Esophagus squamous epithelium (tissue), 5 donors: ENCODE data around the gene STAMBP. TPM values are rescaled to one million over a fixed set of nuclear protein-coding genes. Genes with fewer than 3 reads are reported as not detected.
A peak's percentile ranks its signal among the peaks of the same experiment; 100 is the strongest.

Experiments used
- DNase-seq: peaks from one replicate; lab custom pipeline; 2025; lab: John Stamatoyannopoulos, UW
- H3K27ac ChIP-seq, 4 donors: fragments of 200-600 bp; sonication (generic); one replicate each; pipeline ENCODE4 v1.5.1; 2016 to 2019; ENCODE audit warnings: mild to moderate bottlenecking in 1 of 4
- H3K27me3 ChIP-seq, 4 donors: fragments of 200-600 bp; sonication (generic); 1 replicate in 3 of 4; 2 replicates in 1 of 4; pipeline versions ENCODE4 v1.5.1 to v1.6.0; 2017 to 2021; ENCODE audit warnings: antibody characterized with exemption in 1 of 4
- H3K36me3 ChIP-seq, 3 donors: fragments of 200-600 bp; sonication (generic); one replicate each; pipeline ENCODE4 v1.5.1; 2016 to 2019
- H3K4me1 ChIP-seq, 3 donors: fragments of 200-600 bp; sonication (generic); one replicate each; pipeline ENCODE4 v1.5.1; 2017 to 2019
- H3K4me3 ChIP-seq, 4 donors: fragments of 200-600 bp; sonication (generic); 1 replicate in 3 of 4; 2 replicates in 1 of 4; pipeline ENCODE4 v1.5.1; 2016 to 2019; ENCODE audit warnings: mild to moderate bottlenecking in 2 of 4, moderate library complexity in 1 of 4
- H3K9me3 ChIP-seq, 3 donors: fragments of 200-600 bp; sonication (generic); one replicate each; pipeline ENCODE4 v1.5.1; 2016 to 2019
- POLR2A ChIP-seq, 4 donors: fragments of 450-650 bp; IDR thresholded peaks; one replicate each; pipeline ENCODE4 v1.6.1; 2017; ENCODE audit warnings: antibody characterized with exemption in 4 of 4, mild to moderate bottlenecking in 4 of 4, moderate library complexity in 3 of 4
- WGBS, 2 donors: methylation state at CpG; one replicate each; pipeline ENCODE4 v1.1.5; 2018; 5-methylcytosine and 5-hydroxymethylcytosine counted together
- intact Hi-C: fragments of 100-400 bp; cut with DNase I; formaldehyde crosslinking; loops from one replicate; pipeline ENCODE4 v1.15.0; 2022
- total RNA-seq, 4 donors: library from RNA; depleted of rRNA; stranded (reverse); fragments of >200 nt; gene quantifications; one replicate each; pipeline ENCODE4 v1.1.0, GENCODE V29; 2016
- TF ChIP-seq, protein P1 (sequence below), 6 experiments: fragments of 450-650 bp in 4 of 6; fragments of 200-600 bp in 2 of 6; sonication (generic) in 2 of 6; IDR thresholded peaks; one replicate each; pipeline ENCODE4 v1.5.1; 2016 to 2019; ENCODE audit warnings: antibody characterized with exemption in 6 of 6, mild to moderate bottlenecking in 4 of 6, moderate library complexity in 4 of 6
- donor health status: DM: yes; HTN: yes; CAD: no.

The STAMBP gene
- total RNA-seq, 4 donors from 2014 or later: 23.5 to 36.8 (median 32.5) TPM

DNA sequence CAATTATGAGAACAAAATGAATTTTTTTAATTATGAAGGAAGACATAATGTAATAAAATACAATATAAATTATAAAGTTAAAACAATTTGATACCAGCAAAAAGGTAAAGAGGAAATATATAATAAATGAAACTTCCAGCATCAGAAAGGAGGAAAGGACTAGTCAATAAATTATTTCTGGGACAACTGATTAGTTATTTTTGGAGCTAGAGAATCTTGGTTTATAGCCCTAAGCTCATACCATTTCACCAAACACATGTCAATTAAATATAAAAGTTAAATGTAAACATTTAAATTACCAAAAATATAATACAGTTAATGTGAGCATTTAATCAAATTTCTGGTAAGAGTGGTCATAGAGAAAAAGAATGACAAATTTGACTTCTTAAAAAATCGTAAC, 76.2 kb downstream of the STAMBP start:
- 63 to 81% methylated on average over 1 of the region's 1 CpG for WGBS, 2 donors
- no peak overlapping the region for H3K4me3 ChIP-seq
- peaks cover 0 to 16% (median 3%) of the 10 kb centered on the region in 3 donors for H3K4me1 ChIP-seq
- intact Hi-C loops: no loop called here
- H3K9me3 ChIP-seq: no peaks in the 10 kb centered on the region
- no peak for DNase-seq
- H3K36me3 ChIP-seq: no peaks in the 10 kb centered on the region
- no peak for TF ChIP-seq POLR2A (IDR thresholded peaks at IDR 0.05)
- TF ChIP-seq, protein P1, sequence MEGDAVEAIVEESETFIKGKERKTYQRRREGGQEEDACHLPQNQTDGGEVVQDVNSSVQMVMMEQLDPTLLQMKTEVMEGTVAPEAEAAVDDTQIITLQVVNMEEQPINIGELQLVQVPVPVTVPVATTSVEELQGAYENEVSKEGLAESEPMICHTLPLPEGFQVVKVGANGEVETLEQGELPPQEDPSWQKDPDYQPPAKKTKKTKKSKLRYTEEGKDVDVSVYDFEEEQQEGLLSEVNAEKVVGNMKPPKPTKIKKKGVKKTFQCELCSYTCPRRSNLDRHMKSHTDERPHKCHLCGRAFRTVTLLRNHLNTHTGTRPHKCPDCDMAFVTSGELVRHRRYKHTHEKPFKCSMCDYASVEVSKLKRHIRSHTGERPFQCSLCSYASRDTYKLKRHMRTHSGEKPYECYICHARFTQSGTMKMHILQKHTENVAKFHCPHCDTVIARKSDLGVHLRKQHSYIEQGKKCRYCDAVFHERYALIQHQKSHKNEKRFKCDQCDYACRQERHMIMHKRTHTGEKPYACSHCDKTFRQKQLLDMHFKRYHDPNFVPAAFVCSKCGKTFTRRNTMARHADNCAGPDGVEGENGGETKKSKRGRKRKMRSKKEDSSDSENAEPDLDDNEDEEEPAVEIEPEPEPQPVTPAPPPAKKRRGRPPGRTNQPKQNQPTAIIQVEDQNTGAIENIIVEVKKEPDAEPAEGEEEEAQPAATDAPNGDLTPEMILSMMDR (IDR thresholded peaks at IDR 0.05): no peak
- no peaks in the 10 kb centered on the region for H3K27me3 ChIP-seq
- no peak overlapping the region for H3K27ac ChIP-seq

DNA sequence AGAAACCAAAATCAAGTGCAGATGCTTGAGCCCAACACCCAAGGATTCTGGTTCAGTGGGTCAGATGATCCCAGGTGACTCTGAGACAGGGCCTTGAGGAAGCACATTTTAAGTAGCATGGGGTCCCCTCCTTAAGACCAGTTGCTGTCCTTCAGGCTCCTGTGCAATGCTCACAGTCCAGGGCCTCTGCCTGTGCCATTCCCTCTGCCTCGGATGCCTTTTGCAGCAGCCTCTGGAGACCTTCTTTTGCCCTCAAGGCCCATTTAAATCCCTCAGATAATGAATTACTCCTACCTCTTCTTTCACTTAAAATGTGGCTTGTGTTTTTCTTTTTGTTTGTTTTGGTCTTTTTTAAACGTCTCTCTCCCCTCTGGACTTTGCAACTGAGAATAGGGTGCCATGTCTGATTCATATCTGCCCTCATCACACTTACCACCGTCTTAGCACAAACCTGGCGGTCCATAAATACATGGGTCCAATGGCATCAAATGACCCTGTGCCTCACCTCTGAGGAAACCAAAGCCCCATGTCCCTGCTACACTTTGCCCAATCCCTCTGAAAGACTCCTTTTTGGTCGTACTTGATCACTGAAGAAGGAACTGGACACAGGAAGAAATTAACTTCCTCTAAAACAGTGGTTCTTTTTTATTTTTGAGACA, 78.2 kb downstream of the STAMBP start:
- H3K4me3 ChIP-seq: no peak overlapping the region
- no peak for DNase-seq
- no peaks in the 10 kb centered on the region for H3K36me3 ChIP-seq
- peak overlapping the region in 2 of 4 donors; percentile 10 to 47 for H3K27ac ChIP-seq
- no peak for TF ChIP-seq POLR2A (IDR thresholded peaks at IDR 0.05)
- TF ChIP-seq, protein P1 (IDR thresholded peaks at IDR 0.05): no peak
- intact Hi-C loops: no loop called here
- WGBS, 2 donors: 63 to 73% methylated on average over 5 of the region's 5 CpGs
- H3K27me3 ChIP-seq: no peaks in the 10 kb centered on the region
- H3K9me3 ChIP-seq: no peaks in the 10 kb centered on the region
- peaks cover 0 to 16% (median 3%) of the 10 kb centered on the region in 3 donors for H3K4me1 ChIP-seq

DNA sequence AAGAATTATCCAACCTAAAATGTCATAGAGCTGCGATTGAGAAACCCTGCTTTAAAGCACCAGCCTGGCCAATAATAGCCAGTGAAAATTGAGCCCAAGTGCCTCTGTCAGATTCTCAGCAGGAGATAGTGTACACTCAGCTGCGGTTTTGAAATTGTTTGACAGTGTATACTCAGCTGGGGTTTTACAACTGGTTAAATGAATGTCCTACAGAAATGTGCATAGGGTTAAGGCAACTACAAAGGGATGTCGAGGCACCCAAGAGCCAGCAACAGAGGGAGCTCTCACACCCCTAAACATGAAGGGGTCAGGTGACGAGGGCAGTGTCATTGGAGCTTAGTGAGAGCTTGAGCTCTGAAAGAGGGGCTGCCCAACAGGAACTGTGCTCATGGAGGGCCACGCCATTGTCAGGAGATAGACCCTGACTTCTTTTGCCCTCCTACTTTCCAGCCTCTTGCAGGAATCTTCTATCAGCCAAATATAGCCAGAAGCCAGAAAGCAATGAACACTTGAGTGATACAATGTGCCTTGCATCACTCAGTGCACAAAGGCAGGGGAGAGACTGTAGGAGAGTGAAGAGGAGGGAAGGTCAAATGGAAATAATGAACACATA, 79.2 kb downstream of the STAMBP start:
- Histone ChIP-seq H3K27me3 (no peaks in the 10 kb centered on the region), H3K4me3 (no peak overlapping the region), H3K27ac (peak overlapping the region in 2 of 4 donors; percentile 44 to 47), H3K9me3 (no peaks in the 10 kb centered on the region), H3K36me3 (no peaks in the 10 kb centered on the region), H3K4me1 (peaks cover 0 to 16% (median 3%) of the 10 kb centered on the region in 3 donors)
- 52 to 63% methylated on average over 3 to 5 of the region's 5 CpGs for WGBS, 2 donors
- DNase-seq: no peak
- intact Hi-C loops: no loop called here
- no peak for TF ChIP-seq POLR2A (IDR thresholded peaks at IDR 0.05)
- TF ChIP-seq, protein P1 (IDR thresholded peaks at IDR 0.05): peak in 3 of 6 experiments; percentile 16 to 38 (median 18)

DNA sequence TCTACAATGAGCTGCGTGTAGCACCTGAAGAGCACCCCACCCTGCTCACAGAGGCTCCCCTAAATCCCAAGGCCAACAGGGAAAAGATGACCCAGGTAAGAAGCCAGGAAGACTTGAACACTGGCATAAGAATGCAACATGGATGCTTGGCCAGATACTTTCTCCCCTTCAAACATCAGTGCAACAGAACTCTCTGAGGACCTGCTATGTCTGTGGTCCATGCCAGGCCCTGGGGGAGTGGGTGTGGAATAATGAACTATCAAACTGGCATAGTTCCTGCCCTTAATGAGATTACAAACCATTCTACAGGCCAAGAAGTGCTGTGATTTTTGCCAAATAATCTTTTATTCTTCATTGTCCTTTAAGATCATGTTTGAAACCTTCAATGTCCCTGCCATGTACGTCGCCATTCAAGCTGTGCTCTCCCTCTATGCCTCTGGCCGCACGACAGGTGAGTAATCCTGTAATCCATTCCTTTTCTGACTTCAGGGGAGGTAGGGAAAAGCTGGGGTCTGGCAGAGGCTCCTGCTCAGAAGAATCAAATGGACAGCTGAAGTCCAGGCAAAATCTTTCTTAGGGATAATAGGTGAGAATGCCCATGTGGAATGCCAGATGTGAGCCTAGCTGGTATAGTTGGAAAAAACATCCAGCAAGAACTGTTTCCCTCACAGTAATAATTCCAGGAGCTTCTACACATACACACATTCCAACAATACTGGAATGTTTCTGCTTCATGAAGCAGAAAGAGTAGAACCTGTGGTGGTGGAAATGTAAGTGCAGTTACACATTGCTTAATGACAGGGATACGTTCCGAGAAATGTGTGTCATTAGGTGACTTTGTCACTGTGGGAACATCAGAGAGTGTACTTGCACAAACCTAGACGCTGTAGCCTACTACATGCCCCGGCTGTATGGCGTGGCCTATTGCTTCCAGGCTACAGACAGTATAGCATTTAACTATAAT, 80.2 kb downstream of the STAMBP start:
- Histone ChIP-seq H3K27ac (peak overlapping the region in 3 of 4 donors; percentile 20 to 47 (median 44)), H3K27me3 (no peaks in the 10 kb centered on the region), H3K4me1 (peaks cover 0 to 16% (median 3%) of the 10 kb centered on the region in 3 donors), H3K4me3 (no peak overlapping the region), H3K9me3 (no peaks in the 10 kb centered on the region), H3K36me3 (no peaks in the 10 kb centered on the region)
- TF ChIP-seq, protein P1 (IDR thresholded peaks at IDR 0.05): no peak
- no peak for TF ChIP-seq POLR2A (IDR thresholded peaks at IDR 0.05)
- intact Hi-C loops: no loop called here
- no peak for DNase-seq
- WGBS, 2 donors: 56 to 62% methylated on average over 9 to 10 of the region's 10 CpGs
